Endodermal cell (in vitro differentiated cells): ENCODE data around the gene SYT1. TPM values are rescaled to one million over a fixed set of nuclear protein-coding genes. Genes with fewer than 3 reads are reported as not detected.

Source experiments
- DNase-seq: peaks from one replicate; pipeline ENCODE4 v3.0.0-alpha.2; 2017
- H3K27ac ChIP-seq: 2 replicates; pipeline ENCODE4 v1.5.1; 2013; ENCODE audit warnings: mild to moderate bottlenecking, low read depth, low read length, moderate library complexity
- H3K27me3 ChIP-seq: 2 replicates; pipeline ENCODE4 v1.6.1; 2013; ENCODE audit warnings: mild to moderate bottlenecking, low read length, moderate library complexity; ENCODE audit not compliant: insufficient read depth, control insufficient read depth, poor library complexity, severe bottlenecking
- H3K36me3 ChIP-seq: 2 replicates; pipeline ENCODE4 v1.7.0; 2013; ENCODE audit warnings: mild to moderate bottlenecking, low read length, moderate library complexity; ENCODE audit not compliant: control insufficient read depth, insufficient read depth
- H3K4me1 ChIP-seq: one replicate; pipeline ENCODE4 v1.7.0; 2013; ENCODE audit warnings: low read length; ENCODE audit not compliant: control insufficient read depth, insufficient read depth
- H3K4me3 ChIP-seq: 2 replicates; pipeline ENCODE4 v1.5.1; 2013; ENCODE audit warnings: mild to moderate bottlenecking, low read length, moderate library complexity
- H3K9ac ChIP-seq: 2 replicates; pipeline ENCODE4 v1.6.1; 2013; ENCODE audit warnings: mild to moderate bottlenecking, low read length, moderate library complexity; ENCODE audit not compliant: poor library complexity, severe bottlenecking; ENCODE audit errors: extremely low read depth
- H3K9me3 ChIP-seq: 2 replicates; pipeline ENCODE4 v1.6.1; 2013; ENCODE audit warnings: mild to moderate bottlenecking, low read length, moderate library complexity; ENCODE audit not compliant: control insufficient read depth
- H3K27ac Mint-ChIP-seq: 2 replicates; pipeline ENCODE4 v1.8.0; 2020; ENCODE audit warnings: mixed read lengths
- H3K27me3 Mint-ChIP-seq: 2 replicates; pipeline ENCODE4 v1.8.0; 2021; ENCODE audit warnings: mild to moderate bottlenecking, mixed read lengths; ENCODE audit not compliant: insufficient read depth
- H3K36me3 Mint-ChIP-seq: 2 replicates; pipeline ENCODE4 v1.8.0; 2020; ENCODE audit warnings: low read depth, mixed read lengths
- H3K4me1 Mint-ChIP-seq: 2 replicates; pipeline ENCODE4 v1.8.0; 2020; ENCODE audit warnings: mixed read lengths
- H3K4me3 Mint-ChIP-seq: 2 replicates; pipeline ENCODE4 v1.8.0; 2020; ENCODE audit warnings: mild to moderate bottlenecking, moderate library complexity, mixed read lengths
- H3K9me3 Mint-ChIP-seq: 2 replicates; pipeline ENCODE4 v1.8.0; 2020; ENCODE audit warnings: mild to moderate bottlenecking, mixed read lengths
- CTCF ChIP-seq: fragments of 200-600 bp; sonication (generic); conservative IDR thresholded peaks from 2 replicates; pipeline ENCODE4 v1.5.0; 2021; ENCODE audit warnings: antibody characterized with exemption, mild to moderate bottlenecking
- WGBS, 2 experiments: methylation state at CpG; one replicate each; pipeline versions ENCODE4 v1.1.5 to v1.1.7; 2013; ENCODE audit warnings: missing lambda C conversion rate in 2 of 2, mixed read lengths in 1 of 2; ENCODE audit not compliant: insufficient coverage in 1 of 2, insufficient read length in 1 of 2; 5-methylcytosine and 5-hydroxymethylcytosine counted together
- total RNA-seq, 2 donors: library from RNA; stranded (reverse); fragmentation: NEBNext Ultra II Directional in 1 of 2; extraction: Animal tissue kit (Norgen Biotek cat#: 25700) in 1 of 2; gene quantifications; 2 replicates in 1 of 2; 3 replicates in 1 of 2; pipeline ENCODE4 v1.2.1, GENCODE V29; 2021

Gene SYT1
- total RNA-seq, 2 donors from 2014 or later, result 6.8 to 10.7 TPM

GRCh38 chr12:79295572-79295971 lies 431.0 kb downstream of the SYT1 start:
- Mint-ChIP-seq H3K27me3 (no peaks in the 10 kb centered on the region), H3K4me3 (no peak overlapping the region), H3K9me3 (no peaks in the 10 kb centered on the region), H3K4me1 (peaks cover 5% of the 10 kb centered on the region), H3K36me3 (no peaks in the 10 kb centered on the region), H3K27ac (no peak overlapping the region)
- DNase-seq, result no peak
- Histone ChIP-seq H3K4me3 (no peak overlapping the region), H3K4me1 (no peaks in the 10 kb centered on the region), H3K27me3 (no peaks in the 10 kb centered on the region), H3K9me3 (no peaks in the 10 kb centered on the region), H3K36me3 (no peaks in the 10 kb centered on the region), H3K27ac (no peak overlapping the region), H3K9ac (no peak overlapping the region)
- TF ChIP-seq CTCF, result no peak

GRCh38 chr12:79296133-79296532 lies 431.6 kb downstream of the SYT1 start:
- Mint-ChIP-seq H3K9me3 (no peaks in the 10 kb centered on the region), H3K27ac (no peak overlapping the region), H3K36me3 (no peaks in the 10 kb centered on the region), H3K27me3 (no peaks in the 10 kb centered on the region), H3K4me1 (peaks cover 5% of the 10 kb centered on the region), H3K4me3 (no peak overlapping the region)
- DNase-seq, result no peak
- TF ChIP-seq CTCF, result no peak
- Histone ChIP-seq H3K4me1 (no peaks in the 10 kb centered on the region), H3K27ac (no peak overlapping the region), H3K36me3 (no peaks in the 10 kb centered on the region), H3K4me3 (no peak overlapping the region), H3K27me3 (no peaks in the 10 kb centered on the region), H3K9me3 (no peaks in the 10 kb centered on the region), H3K9ac (no peak overlapping the region)
- 96 to 100% methylated on average over 3 to 5 of the region's 5 CpGs for WGBS, 2 experiments

GRCh38 chr12:79296871-79297270 lies 432.3 kb downstream of the SYT1 start:
- H3K27me3 ChIP-seq, result no peaks in the 10 kb centered on the region
- H3K4me3 Mint-ChIP-seq, result no peak overlapping the region
- H3K4me1 ChIP-seq, result no peaks in the 10 kb centered on the region
- H3K27ac ChIP-seq, result no peak overlapping the region
- no peaks in the 10 kb centered on the region for H3K36me3 ChIP-seq
- no peak overlapping the region for H3K9ac ChIP-seq
- peaks cover 5% of the 10 kb centered on the region for H3K4me1 Mint-ChIP-seq
- H3K27me3 Mint-ChIP-seq, result no peaks in the 10 kb centered on the region
- no peaks in the 10 kb centered on the region for H3K9me3 ChIP-seq
- DNase-seq, result no peak
- WGBS, 2 experiments, result 89 to 97% methylated on average over 1 to 4 of the region's 4 CpGs
- H3K4me3 ChIP-seq, result no peak overlapping the region
- H3K27ac Mint-ChIP-seq, result no peak overlapping the region
- H3K9me3 Mint-ChIP-seq, result no peaks in the 10 kb centered on the region
- no peak for TF ChIP-seq CTCF
- H3K36me3 Mint-ChIP-seq, result no peaks in the 10 kb centered on the region
